ENCODE data around the gene BPHL. TPM values are rescaled to one million over a fixed set of nuclear protein-coding genes. Genes with fewer than 3 reads are reported as not detected.
"Not testable (repeated sequence)": the region's sequence is repeated elsewhere in the genome, so short reads cannot be mapped to it uniquely, and the experiment has no call there.

Gene BPHL
- polyA plus RNA-seq, 5 donors, result 37.7 to 56.1 (median 43.1) TPM

DNA sequence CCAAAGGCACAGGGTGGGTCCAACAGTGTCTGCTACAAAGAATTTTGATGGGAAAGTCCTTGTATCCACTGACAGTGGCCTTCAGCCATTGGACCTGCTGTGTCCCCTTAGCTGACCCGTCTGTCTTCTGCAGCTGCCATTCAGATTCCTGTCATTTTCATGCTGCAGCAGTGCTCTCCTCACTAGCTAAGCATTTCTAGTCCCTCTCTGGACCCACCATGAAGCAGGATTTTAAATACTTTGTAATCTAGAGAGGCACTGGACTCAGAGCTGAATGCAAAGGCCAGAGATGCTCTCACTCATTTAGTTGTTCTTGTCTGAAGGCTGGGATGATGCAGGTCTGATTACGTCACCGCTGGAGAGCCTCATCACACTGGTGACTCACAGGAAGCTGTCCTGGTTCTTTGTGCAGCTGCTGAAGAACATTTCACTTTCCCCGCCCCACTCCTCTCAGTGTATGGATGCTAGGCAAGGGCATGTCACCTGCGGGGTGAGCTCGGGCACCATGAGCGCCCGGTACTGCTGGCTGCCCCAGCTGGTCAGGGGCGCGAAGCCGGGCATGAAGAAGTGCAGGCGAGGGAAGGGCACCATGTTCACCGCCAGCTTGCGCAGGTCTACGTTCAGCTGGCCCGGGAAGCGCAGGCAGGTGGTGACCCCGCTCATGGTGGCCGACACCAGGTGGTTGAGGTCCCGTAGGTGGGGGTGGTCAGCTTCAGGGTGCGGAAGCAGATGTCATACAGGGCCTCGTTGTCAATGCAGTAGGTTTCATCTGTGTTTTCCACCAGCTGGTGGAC lies 58.2 kb downstream of the BPHL start:
- DNase-seq, result no peak

DNA sequence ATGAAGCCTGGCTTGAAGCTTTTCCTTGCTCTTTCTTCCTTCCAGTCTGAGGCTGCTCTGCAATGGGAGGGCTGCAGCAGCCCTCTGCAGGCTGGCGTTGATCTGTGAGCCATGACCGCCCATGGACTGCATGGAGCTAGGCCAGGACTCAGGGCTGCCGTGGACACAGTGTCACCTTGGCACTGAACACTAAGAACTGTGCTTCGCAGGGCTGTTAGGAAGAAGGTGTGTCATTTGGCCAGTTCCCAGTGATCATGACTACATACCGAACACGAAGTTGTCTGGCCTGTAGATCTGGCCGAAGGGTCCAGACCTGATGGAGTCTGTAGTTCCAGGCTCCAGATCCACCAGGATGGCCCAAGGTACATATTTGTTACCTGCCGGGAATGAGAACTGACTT lies 60.2 kb downstream of the BPHL start:
- not testable (repeated sequence) for DNase-seq

DNA sequence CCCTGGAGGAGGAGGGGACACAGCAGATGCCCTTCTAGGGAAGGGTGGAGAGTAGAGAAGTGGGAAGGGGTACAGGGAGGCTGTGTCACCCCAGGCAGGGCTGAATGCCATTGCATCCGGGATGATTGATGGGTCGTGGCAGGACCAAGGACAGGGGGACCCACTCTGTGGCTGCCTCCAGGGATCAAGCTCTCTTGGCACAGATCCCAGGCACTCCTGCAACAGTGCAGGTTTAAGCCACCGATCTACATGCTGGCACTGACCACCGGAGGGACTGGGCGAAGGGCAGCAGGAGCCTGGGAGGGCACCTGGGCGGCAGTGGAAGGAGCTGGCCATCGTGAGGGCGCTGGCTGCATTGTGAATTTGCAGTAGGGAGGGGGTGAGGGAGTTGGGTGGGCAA lies 61.4 kb downstream of the BPHL start:
- not testable (repeated sequence) for DNase-seq

DNA sequence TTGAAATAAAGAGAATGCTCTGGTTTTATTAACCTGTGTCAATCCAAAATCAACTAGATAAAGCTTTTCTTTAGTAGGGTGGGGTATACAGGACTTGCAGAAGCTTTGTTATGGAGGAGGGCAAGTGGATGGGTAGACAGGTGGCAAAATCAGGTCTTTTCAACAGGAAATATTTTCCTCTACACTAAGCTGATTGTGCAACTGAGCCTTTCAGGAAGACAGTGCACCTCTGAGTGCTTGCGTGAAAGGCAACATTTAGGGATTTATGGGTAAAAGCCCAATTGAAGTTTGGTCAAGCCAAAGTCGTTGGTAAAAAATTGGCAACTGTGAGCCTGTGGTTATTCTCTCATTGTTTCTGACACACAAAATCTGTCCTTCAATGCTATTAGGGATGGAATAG lies 62.6 kb downstream of the BPHL start:
- DNase-seq, result no peak

DNA sequence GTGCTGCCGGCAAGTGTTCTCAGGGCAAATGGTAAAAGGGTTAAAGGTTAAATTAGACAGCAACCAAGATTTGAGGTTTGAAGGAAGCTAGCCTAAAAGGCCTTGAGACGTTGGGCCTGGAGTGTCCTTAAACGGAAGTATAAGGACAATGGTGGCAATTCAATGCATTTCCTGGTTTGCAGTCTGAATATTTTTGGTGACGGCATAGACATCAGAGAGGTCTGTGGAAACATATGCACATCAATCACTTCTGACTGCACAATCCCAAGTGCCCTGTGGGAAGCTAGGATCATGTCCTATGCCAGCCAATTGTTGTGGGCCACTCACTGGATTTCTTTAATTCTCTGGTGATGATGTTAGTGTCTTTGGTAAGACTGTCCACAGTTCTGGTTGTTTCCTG lies 64.6 kb downstream of the BPHL start:
- no peak for DNase-seq

DNA sequence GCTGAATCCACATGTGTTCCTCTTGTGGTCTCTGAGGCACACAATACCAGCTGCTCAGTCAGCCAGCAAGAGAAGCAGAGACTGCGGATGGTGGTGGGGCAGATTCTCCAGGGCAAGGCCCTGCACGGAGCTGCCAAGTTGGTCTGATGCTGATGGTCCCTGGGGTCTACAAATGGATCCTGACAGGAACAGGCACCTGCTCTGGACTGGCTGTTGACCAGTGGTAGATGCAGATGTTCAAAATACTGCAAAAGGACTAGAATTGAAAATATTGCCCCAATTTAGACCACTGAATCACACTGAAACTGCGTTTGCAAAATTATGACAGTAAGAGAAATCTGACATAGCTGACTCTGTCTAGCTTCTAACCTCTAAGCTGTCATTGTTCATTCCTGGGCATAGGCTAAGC lies 68.5 kb downstream of the BPHL start:
- no peak for DNase-seq

DNA sequence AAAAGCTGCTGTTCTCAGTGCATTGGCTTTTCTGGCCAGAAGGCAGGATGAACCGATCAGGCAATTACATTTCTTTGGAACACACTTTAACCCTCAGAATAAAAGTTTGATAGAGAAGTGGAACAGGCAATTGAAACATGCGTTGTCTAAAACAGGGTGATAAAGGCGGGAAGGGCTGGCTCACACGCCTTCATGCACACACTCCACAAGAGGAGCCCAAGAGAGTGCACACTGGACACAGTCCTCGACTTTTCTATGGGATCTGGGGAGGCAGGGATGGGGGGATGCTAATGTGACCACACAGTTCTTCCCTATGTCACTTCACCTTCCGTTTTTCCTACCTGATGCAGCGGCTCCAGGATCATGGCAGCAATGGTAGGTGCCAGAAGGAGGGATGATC lies 69.8 kb downstream of the BPHL start:
- DNase-seq, result no peak

DNA sequence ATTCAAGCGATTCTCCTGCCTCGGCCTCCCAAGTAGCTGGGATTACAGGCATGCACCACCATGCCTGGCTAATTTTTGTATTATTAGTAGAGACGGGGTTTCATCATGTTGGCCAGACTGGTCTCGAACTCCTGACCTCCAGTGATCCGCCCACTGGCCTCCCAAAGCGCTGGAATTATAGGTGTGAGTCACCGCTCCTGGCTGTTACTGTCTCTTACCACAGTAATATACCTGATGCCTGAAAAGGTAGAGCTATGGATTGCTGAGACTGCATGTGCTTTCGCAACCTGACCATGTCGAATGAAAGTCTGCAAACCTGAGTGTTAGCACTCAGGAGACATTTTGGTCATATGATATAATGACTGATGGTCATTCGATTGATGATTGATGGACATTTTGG lies 70.7 kb downstream of the BPHL start:
- not testable (repeated sequence) for DNase-seq

DNA sequence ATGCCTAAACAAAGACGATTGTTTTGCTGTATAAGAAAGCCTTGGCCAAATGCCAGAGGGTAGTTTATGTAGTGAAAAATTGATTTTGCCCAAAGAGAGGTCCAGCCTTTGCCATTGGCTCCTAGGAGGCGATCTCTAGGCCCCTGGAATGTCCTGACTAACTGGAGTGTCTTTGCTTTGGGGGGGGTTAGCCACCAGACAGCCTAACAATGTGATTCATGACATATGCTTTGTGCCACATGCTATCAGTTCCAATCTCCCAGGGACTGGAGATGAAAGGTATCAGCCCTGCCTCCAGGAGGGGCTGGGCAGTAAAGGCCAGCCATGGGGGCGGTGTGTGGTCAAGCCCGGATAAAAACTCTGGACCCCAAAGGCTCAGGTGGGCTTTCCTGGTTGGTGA lies 71.5 kb downstream of the BPHL start:
- no peak for DNase-seq

DNA sequence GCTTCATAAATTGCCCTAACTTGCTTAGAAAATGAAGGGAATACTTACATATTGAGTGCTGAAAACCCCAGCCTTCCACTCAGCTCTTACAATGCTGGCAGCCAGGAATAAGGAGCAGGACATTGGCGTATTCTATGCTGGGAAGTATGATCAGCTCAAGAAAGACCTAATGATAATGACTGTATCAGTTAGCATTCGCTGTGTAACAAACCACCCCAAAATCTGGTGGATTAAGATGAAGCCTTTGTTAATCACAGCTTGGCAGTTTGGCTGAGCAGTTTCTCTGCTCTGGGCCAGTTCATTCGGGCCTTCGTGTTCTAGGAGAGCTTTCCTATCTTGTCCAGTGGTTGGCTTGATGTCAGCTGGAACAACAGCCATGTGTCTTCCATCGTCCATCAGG lies 72.3 kb downstream of the BPHL start:
- no peak for DNase-seq

DNA sequence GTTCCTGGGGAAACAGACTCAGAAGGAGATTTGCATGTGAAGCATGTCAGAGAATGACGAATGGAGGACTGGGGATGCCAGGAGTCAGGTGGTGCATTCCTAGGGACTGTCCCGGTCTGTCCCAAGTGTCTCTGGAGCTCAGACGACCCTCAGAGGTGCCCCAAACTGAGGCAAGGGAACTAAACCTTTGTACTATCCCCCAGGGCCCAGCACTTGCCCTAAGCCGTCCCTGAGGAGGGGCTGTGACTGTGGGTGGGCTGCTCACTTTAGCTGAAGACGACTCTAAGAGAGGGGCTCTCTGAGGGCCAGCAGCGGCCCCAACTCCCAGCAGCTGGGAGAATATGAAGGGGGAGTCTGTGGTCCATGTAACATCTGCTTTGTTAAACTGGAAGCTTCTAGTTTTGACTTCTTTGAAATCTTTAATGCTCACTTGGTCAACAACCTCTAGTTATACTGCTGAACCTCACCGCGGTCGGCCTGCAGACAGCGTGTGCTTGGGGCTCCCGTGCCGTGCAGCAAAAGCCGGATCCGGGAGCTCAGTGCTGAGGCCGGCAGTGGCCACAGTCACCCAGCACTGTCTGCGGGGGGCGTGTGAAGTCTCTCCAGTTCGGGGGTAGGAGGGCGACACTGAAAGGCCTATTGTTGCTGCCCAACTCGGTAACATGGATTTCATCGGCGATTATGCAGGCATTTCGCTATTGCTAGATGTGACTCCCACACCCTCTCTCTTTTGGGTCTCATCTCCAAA lies 74.8 kb downstream of the BPHL start:
- no peak for DNase-seq

DNA sequence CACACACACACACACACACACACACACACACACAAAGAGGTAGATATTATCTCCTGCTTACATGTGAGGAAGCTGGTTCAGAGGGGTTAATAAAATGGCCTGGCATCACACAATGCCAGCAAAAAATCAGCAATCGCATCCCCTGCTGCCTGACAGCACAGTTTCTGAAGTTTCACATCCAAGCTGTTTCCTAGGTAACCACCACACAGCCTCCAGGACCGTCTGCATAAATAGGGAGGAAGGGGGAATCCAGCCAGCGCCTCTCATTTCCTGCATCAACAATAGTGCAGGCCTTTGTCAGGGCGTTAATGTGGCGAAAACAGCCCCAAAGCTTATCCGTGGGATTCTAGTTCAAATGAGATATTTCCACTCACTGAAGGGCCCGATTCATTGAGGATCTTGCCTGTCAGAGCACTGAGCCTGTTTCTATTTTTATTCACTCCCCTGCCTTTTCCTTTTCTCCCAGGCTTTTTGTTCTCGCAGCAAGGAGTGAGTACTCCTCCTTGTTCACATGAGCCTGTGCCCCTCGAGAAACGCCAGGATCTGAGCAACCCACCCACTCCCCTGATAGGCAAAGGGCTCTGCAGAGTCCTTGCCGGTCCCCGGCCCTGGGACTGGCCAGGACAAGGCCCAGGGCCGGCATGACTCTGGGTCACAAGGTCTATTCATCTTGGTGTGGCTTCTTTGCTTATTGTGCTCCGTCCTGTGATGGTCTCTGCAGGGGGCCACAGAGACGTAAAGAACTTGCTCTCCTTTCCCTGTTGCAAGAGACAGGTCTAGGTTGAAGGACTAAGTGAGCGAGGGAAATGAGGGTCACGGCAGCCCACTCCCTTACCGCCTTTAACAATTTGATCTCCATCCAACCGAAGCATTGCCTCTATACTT lies 76.3 kb downstream of the BPHL start:
- DNase-seq, result peak in 1 of 2 donors; percentile 12

DNA sequence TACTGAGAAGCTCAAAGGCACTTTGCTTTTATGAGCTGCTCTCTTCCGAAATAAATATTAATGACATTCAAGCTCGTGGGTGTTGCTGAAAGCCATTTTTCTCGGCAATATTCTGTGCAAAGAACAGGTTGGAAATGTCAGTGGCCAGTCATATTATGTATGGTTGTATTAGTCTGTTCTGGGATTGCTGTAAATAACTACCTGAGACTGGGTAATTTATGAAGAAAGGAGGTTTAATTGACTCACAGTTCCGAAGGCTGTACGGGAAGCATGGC lies 76.8 kb downstream of the BPHL start:
- DNase-seq, result no peak

DNA sequence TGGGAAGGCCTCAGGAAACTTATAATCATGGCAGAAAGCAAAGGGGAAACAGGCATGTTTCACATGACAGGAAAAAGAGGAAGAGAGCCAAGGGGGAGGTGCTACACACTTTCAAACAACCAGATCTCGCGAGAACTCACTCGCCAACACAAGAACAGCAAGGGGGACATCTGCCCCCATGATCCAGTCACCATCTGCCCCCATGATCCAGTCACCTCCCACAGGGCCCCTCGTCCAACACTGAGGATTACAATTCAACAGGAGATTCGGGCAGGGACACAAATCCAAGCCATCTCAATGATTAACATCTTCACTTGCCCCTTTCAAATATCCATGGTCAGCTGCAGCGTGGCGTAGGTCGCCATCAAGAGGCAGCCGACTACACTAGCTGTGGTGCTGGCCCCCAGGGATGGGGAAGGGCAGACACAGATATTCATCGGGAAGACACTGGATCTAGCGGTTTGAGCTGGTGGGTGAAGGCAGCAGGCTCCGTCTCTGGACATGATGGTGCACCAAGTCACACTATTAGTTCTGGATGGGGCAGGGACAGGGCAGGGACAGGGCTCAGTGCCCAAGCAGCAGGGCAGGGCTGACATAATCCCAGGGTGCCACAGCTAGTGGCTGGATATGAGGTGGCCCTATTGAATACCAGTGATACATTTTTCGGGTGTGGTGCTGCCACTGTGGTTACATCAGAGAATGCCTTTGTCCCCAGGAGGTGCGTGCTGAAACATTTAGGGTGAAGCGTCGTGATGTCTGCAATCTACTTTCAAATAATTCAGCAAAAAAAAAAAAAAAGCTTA lies 77.4 kb downstream of the BPHL start:
- DNase-seq, result no peak

DNA sequence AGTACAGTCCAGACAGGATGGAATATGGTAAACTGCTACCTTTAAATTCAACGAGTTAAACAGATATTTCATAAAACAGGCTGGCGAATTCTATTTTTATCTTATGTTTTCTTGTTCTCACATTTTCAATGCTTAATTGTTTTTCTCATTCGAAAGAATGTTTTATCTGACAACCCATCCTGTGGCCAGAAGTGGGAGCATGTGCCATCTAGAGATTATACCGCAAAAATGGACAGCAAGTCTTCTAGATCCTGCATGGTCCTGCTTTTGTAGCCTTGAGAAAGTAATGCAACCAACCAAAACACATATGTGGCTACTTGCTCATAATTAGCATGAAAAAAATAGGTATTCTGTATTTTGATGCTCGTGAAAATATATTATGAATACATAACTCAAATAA lies 78.3 kb downstream of the BPHL start:
- no peak for DNase-seq

DNA sequence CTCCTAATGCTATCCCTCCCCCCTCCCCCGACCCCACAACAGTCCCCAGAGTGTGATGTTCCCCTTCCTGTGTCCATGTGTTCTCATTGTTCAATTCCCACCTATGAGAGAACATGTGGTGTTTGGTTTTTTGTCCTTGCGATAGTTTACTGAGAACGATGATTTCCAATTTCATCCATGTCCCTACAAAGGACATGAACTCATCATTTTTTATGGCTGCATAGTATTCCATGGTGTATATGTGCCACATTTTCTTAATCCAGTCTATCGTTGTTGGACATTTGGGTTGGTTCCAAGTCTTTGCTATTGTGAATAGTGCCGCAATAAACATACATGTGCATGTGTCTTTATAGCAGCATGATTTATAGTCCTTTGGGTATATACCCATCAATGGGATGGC lies 79.2 kb downstream of the BPHL start:
- not testable (repeated sequence) for DNase-seq

DNA sequence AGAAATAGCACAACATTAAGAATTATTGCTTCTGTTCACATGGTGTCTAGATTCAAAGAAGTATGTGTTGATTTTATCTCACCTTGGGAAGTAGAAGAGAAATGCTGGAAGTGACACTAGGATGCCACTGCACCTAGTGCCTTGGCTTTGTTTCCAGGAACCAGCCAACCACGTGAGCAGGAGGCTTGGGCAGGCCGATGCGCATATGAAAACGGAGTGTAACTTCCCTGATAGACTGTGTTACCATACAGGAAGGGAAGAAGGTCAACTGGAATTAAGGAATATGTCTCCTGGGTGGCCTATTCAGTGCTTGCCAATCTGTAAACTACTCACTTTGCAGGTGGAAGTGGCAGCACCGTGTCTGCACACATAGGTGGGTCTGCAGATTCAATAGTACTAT lies 80.9 kb downstream of the BPHL start:
- no peak for DNase-seq

DNA sequence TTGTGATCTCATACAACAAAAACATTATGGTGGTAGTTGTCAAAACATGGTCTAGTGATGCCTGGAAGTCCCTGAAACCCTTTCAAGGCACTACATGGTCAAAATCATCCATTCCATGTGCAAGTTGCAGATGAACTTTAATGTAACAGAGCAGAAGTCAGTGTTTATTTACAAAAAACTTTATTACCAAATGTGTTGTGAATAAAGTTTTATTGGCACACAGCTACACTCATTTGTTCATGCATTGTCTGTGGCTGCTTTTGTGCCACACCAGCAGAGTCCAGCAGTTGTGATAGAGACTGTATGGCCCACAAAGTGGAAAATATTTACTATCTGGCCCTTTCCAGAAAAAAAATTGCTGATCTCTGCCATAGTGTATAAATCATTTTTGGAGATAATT lies 82.2 kb downstream of the BPHL start:
- DNase-seq, result no peak

DNA sequence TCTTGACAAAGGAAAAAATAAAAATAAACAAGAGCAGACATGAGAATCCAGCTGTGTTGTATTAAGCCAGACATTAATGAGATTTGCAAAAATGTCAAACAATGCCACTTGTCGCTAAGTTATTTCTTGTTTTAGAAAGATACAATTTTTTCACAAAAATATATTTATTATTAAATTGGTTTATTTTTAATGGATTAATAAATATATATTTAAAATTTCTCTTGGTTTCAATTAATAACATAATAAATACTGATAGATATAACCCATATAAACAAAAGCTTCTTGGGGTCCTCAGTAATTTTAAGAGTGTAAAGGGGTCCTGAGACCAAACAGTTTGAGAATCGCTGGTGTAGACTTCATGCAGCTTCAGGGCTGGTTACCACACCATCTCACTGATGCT lies 82.9 kb downstream of the BPHL start:
- DNase-seq, result no peak

Data from right lung (tissue), 5 donors.